ENCODE measurements around the gene DEPDC5.

DNA sequence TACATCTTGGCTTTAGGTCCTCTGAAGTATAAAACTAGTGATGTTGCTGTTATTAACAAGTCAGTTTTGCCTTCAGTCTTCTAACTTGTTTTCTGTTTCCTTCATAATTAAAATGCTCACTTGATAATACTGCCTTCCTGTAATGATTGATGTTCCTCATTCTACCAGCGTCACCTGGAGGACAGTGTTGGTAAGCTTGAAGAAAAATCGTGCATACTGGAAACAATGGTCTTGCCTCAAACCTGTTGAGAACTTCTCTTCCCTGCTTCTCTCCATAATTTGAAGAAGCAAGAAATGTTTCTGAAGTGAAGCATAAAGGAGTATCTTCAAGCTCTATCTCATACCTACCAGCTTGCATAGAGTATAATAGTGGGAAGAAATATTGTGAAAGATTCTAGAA lies 193.5 kb downstream of the DEPDC5 start:
- TF ChIP-seq POLR2A (IDR thresholded peaks at IDR 0.05) (no peak), POLR2AphosphoS5 (IDR thresholded peaks at IDR 0.05) (no peak)
- TF ChIP-seq, protein P1, sequence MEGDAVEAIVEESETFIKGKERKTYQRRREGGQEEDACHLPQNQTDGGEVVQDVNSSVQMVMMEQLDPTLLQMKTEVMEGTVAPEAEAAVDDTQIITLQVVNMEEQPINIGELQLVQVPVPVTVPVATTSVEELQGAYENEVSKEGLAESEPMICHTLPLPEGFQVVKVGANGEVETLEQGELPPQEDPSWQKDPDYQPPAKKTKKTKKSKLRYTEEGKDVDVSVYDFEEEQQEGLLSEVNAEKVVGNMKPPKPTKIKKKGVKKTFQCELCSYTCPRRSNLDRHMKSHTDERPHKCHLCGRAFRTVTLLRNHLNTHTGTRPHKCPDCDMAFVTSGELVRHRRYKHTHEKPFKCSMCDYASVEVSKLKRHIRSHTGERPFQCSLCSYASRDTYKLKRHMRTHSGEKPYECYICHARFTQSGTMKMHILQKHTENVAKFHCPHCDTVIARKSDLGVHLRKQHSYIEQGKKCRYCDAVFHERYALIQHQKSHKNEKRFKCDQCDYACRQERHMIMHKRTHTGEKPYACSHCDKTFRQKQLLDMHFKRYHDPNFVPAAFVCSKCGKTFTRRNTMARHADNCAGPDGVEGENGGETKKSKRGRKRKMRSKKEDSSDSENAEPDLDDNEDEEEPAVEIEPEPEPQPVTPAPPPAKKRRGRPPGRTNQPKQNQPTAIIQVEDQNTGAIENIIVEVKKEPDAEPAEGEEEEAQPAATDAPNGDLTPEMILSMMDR (IDR thresholded peaks at IDR 0.05), result peak in 1 of 4 experiments; percentile 22

Measured in sigmoid colon (tissue), 4 donors.